Fibroblast of skin of right quadriceps (primary cell): ENCODE data around the gene IPO13.

Source experiments
- DNase-seq: peaks from one replicate; pipeline ENCODE4 v3.0.0-alpha.2; 2013

Gene IPO13

DNA sequence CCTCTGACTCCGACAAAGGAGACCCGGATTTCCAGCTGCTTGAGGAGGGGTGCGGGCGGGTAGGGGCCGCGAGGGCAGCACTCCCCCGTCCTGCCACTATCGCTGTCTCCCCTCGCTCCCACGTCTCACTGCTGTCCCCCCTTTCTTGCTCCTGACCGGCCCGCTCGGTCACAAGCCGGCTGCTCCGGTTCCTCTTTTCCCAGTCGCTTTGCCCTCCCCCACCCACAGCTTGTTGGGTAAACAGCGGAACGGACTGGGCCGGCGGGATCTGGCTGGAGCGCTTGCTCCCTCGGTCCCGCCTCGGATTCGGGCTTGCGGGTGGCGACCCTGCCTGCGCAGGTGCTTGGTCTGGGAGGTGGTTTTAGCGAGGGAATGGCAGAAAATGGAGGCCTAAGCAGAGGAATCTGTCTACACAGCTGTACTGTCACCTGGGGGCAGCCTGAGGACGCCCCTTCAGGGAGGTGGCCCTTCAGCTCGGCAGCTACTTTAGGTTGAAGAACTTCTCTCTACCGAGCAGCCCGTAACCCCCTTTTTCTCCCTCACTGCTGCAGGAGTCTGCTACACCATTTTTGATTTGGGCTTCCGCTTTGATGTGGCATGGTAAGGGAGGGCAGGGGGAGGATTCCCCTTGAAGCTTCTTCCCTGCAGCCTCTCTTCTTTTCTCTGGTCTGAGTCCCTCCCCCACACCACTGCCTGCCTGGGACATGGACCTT is 28.7 kb downstream of the IPO13 start:
- DNase-seq: no peak

DNA sequence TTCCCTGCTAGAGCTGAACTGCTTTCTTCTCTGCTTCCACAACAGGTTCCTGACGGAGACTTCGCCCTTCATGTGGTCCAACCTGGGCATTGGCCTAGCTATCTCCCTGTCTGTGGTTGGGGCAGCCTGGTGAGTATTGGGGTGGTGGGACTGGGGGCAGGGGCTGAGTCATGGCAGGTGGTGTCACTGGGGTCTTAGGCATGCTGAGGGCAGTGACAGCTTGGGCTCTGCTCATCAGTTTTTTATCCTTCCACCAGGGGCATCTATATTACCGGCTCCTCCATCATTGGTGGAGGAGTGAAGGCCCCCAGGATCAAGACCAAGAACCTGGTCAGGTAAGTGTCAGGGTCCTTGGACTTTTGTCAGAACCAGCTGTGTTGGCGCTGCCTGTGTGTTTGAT is 29.3 kb downstream of the IPO13 start:
- DNase-seq: no peak

DNA sequence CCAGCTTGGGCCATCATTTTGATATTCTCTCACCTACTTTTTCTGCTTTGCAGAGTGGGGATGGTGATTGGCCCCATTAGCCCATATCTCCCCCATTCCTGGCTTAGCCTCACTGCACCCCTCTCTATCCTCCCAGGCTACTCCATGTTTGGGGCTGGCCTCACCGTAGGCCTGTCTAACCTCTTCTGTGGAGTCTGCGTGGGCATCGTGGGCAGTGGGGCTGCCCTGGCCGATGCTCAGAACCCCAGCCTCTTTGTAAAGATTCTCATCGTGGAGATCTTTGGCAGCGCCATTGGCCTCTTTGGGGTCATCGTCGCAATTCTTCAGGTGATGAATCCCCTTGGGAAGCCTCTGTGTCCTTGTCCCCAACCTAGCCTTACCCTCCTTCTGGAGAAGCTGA is 30.1 kb downstream of the IPO13 start:
- no peak for DNase-seq

DNA sequence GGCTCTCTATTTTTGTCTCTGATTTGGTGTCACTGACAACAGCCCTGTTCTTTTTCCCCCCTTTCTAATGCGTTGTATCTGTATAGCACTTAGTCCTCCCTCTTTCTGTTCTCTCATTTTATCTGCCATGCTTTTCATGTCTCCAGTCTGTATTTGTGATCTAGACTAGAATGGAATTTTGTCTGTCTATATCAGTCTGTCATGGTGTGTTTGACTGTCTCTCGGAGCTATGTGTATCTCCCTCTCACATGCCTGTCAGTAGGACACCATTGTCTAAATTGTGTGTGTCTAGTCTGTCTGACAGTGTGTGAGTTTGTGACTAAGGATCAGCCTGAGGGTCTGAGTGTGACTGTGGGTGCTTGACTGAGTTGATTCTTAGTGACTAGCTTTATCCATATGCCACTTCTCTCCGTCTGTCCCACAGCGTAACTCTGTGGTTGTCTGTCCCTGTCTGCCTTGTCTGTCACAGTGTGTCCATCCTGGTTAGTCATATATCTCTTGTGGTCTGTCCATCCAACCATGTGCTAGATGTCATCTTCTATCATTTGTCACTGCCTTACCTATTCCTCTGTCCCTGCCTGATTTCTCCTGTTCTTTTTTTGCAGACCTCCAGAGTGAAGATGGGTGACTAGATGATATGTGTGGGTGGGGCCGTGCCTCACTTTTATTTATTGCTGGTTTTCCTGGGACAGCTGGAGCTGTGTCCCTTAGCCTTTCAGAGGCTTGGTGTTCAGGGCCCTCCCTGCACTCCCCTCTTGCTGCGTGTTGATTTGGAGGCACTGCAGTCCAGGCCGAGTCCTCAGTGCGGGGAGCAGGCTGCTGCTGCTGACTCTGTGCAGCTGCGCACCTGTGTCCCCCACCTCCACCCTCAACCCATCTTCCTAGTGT is 30.9 kb downstream of the IPO13 start:
- no peak for DNase-seq

DNA sequence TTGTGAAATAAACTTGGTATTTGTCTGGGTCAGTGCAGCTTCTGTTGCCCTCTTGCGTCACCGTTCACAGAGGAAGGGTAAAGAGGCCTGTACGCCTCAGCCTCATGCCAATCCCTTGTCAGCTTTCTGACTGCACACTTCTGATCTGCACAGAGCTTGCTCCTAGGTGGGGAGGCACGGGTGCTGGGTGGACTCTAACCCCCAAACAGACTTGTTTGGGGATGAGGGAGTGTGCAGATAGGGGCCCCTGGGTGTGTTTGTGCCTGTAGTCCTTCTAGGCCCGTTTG is 31.5 kb downstream of the IPO13 start:
- no peak for DNase-seq

DNA sequence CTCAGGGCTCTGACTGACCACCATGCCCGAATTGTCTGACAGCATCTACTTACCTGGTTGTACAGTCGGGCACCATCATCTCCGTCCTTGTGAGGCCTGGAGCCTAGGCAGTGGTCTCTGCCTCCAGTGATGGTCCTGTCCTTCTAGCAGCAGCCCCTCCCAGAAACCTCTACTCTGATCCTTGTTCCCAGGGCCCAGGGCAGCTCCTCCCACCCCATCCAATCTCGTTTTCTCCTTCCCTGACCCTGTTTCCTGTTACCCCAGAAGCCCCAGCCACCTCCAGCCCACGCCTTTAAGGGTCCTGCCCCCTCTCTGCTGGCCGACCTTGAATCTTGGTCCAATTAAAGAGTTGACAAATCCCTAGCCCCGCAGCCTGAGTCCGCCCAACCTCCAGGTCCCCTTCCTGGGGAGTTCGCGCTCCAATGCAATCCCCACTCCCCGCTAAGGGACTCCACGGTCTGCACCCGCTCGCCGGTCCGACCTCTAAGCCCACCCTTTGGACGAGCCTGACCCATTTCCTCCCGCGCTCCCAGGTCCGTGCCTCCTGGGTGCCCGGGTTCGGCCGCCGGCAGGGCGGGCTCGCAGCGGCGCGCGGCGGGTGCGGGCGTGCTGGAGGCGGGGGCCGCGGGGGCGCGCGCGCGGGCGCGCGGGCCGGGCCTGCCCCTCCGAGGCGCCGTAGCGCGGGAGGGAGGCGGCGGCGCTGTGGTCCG is 32.0 kb downstream of the IPO13 start, which contains the start of gene B4GALT2:
Gene B4GALT2 (plus strand): TSS at position 660 of the 710 bp plus-strand sequence. CDS start 1,951 bp downstream, outside the sequence.
- DNase-seq: no peak

DNA sequence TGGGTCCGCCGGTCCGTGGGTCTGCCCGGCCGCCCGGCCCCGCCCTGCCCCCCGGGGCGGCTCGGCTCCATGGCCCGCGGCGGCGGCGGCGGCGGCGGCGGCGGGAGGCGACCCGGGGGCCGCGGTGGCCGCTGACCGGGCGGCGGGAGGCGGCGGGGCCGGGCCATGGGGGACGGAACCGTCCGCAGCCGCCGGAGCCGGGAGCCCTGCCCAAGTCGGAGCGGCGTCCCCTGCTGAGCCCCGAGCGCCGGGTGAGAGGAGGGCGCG is 32.4 kb downstream of the IPO13 start:
- DNase-seq: no peak

DNA sequence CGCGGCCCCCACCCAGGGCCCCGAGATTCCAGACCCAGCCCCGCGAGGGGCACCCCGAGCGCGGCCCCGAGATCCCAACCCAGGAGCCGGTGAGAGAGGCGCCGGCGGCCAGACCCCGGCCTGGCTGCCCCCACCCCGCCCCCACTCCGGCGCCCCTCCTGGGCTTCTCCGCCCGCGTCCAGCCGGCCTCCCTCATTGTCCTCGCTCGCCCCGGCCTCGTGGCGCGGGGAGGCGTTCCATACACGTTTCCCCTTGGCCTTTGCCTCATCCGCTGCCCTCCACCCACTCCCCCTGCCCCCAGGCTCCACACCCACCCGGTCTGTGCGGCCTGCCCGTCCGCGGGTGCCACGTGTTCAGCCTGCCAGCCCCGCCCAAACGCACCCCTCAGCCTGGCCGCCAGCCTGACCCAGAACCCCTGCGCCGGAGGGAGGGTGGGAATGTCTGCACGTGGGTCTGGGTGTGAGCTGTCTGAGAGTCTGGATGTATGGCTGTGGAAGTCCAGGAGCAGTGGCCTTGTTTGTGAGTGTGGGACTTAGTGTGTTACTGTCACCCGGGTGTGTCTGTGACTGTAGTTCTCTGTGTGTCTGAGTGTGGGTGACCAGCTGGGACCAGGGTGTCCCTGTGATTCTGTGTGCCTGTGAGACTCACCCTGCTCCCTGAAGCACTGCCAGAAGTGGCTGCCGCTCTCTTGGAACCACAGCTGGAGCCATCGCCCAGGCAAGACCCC is 32.9 kb downstream of the IPO13 start:
- peak; percentile 64 for DNase-seq

DNA sequence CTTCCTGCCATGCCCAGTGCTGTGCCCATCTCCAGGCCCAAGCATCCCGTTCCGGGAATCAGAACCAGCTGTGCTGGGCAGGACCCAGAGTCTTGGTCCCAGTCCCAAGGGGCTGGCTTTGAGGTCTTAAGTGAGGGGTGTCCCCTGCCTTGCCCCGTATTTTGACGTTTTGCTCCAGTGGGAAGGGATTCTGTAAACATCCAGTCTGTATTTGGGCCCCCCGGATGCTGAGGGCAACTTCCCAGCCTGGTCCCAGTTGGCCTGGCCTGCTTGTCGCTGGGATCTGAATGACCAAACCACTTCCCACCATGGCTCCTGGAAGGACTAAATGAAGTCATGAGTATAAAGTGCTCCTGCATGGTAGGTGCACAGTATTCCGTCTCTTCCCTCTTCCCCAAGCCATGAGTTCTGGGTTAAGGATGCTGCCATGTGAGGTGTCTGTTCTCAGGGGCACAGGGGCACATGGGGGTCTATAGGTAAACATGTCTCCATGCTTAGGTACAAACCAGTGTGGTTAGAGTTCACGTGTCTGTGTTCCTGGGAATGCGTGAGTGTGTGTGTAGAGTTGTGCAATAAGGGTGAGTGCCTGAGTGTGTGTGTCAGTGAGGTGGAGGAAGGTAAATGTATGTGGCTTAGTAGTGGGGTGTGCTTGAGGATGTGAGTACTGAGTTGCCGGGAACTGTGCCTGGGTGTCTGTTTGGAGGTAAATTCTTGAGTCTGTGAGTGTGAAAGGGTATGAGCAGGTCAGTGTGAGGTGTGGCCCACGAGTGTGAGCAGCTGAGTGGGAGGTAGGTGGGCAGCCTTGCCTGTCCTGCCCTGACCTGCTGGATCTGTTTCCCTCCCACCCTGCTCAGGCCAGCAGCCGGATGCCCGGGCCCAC is 33.7 kb downstream of the IPO13 start:
- peak; percentile 49 for DNase-seq

DNA sequence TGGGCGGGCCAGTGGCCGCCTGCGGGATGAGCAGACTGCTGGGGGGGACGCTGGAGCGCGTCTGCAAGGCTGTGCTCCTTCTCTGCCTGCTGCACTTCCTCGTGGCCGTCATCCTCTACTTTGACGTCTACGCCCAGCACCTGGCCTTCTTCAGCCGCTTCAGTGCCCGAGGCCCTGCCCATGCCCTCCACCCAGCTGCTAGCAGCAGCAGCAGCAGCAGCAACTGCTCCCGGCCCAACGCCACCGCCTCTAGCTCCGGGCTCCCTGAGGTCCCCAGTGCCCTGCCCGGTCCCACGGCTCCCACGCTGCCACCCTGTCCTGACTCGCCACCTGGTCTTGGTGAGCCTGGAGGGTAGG is 34.4 kb downstream of the IPO13 start:
- no peak for DNase-seq

DNA sequence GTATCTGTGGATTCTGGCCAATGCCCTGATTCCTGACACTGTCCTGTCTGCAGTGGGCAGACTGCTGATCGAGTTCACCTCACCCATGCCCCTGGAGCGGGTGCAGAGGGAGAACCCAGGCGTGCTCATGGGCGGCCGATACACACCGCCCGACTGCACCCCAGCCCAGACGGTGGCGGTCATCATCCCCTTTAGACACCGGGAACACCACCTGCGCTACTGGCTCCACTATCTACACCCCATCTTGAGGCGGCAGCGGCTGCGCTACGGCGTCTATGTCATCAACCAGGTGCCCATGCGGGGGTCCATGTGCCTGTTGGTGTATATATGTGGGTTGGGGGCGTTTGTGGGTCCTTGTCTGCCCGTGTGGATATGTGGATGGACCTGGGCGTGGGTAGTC is 34.9 kb downstream of the IPO13 start:
- no peak for DNase-seq

DNA sequence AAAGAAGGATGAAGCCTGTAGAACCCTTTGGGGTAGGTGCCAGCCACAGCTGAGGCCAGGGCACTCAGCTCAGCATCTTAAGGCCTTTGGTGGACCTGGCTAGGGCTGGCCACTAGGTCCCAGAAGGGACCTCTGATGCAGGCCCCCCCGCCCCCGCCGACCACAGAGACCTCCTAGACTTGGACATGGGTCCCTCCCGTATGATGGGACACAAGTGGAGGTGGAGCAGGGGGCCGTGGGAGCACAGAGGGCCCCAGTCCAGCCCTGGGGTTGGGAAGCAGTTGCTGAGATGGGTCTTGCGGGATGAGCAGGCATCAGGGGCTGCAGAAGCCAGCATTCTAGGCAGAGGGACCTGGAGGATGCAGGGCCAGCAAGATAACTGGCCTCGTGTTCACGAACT is 35.5 kb downstream of the IPO13 start:
- DNase-seq: no peak

DNA sequence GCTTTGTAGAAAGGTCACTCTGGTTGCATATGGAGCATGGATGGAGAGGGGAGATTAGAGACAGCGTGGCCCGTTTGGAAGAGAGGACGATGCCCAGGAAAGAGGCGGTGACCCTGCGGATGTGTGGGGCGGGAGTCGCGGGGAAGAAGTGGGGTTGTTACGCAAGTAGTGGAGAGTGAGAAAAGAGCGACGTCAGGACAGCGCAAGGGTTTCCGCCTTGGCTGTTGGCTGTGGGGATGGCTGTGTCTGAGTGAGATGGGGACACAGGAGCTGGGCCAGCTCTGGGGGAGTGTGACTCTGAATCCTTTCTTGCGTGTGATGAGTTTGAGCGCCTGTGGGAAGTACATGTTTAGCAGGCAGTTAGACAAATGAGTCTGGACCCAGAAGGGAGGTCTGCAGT is 36.1 kb downstream of the IPO13 start:
- DNase-seq: no peak

DNA sequence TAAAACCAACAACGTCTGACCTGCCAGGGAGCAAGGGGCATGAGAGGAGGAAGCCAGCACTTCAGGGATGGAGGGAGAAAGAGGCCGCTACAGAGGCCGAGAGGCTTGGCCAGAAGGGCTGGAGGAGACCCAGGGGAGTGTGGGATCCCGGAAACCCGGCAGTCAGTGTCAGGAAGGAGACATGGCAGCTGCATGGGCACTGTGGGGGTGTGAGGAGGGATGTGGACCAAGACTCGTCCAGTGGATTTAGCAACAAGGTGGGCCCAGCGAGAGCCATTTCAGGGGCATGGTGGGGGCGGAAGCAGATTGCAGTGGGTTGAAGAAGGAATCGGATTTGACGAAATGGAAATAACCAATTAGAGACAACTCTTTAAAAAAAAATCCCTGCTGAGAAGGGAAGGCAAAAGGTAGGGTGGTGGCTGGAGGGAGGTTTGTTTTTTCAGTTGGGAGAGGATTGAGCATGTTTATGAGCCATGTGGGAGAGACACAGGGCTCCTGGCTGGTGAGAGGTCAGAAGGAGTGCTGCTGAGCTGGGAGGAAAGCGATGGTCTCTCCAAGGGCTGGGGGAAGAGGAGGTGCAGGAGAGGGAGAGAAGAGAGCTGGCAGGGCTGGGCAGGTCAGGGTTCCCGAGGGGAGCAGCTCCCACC is 36.6 kb downstream of the IPO13 start:
- no peak for DNase-seq

DNA sequence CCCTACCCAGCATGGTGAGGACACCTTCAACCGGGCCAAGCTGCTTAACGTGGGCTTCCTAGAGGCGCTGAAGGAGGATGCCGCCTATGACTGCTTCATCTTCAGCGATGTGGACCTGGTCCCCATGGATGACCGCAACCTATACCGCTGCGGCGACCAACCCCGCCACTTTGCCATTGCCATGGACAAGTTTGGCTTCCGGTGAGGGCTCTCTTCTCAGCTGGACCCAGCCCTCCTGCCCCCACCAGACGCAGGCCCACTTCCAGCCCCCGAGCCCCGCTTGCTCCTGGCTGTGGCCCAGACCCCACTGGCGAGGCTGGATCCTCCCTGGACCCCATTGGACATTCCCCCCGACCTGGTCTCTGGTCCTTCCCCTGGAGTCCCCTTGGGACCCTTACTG is 38.1 kb downstream of the IPO13 start:
- DNase-seq: no peak

DNA sequence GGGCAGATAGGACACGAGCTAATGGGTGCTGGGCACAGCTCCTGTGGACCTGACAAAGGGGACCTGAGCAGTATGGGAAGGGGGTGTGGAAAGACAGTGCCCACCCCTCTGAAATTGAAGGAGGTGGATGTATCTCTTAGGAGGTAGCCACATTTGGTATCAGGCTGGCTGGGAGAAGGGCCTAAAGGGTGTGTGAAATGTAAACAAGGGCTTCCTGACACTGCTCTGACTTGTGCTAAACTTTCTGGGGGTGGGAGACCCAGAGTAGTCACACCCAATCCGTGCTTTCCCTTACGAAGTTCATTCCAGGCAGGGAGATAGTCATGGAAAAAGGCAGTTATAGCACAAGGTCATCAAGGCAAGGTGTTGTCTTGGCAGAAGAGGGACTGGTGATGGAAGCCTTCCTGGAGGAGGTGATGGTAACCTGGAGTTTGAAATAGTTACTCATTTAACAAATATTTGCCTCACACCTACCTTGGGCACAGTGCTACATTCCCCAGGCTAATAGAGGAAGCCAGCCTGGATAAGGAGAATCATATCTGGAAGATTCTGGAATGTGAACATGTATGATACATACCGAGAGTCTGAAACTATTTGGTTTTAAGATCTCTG is 39.3 kb downstream of the IPO13 start:
- DNase-seq: no peak

DNA sequence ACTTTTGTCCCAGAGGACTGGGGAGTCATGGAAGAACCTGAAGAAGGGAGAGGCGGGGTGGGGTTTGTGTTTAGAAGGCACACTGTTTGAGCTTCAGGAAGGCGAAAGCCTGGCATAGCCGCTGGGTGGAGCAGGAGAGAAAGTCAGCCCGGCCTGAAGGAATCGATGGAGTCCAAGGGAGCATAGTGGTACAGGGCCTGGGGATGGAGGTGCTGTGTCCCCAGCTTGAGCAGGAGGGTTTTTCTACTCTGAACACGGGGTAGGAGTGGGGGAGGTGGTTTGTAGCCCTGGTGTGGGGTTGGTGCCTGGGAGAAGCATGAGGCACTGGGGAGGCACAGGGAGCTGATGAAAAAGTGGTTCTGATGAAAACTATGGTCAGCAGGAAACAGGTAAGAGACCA is 40.0 kb downstream of the IPO13 start:
- no peak for DNase-seq

DNA sequence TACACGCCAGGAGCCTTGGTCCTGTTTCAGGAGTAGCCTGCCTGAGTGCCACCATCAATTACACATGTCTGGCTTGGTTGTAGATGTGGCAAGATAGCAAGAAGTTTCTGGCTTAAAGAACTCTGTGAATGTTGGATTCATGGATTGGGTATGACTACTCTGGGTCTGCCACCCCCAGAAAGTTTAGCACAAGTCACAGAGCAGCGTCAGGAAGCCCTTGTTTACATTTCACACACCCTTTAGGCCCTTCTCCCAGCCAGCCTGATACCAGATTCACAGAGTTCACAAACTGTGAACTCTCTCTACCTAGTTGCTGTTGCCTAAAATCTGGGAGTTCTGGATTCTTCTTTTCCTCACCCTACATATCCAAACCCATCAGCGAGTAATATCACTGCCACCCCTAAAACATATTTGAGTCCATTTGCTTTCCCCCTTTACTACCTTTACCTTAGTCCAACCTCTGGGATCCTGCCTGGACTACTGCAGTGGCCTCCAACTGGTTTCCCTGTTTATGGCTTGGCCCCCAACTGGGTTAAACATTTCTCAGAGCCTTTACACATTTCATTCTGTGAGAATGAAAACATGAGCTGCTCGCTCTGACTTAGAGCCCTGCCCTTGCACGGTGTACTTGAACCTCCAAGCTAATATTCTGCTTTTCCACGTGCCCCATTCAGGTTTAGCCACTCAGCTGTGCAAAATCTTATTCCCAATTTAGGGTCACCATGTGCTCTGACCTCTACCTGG is 40.6 kb downstream of the IPO13 start:
- DNase-seq: no peak

DNA sequence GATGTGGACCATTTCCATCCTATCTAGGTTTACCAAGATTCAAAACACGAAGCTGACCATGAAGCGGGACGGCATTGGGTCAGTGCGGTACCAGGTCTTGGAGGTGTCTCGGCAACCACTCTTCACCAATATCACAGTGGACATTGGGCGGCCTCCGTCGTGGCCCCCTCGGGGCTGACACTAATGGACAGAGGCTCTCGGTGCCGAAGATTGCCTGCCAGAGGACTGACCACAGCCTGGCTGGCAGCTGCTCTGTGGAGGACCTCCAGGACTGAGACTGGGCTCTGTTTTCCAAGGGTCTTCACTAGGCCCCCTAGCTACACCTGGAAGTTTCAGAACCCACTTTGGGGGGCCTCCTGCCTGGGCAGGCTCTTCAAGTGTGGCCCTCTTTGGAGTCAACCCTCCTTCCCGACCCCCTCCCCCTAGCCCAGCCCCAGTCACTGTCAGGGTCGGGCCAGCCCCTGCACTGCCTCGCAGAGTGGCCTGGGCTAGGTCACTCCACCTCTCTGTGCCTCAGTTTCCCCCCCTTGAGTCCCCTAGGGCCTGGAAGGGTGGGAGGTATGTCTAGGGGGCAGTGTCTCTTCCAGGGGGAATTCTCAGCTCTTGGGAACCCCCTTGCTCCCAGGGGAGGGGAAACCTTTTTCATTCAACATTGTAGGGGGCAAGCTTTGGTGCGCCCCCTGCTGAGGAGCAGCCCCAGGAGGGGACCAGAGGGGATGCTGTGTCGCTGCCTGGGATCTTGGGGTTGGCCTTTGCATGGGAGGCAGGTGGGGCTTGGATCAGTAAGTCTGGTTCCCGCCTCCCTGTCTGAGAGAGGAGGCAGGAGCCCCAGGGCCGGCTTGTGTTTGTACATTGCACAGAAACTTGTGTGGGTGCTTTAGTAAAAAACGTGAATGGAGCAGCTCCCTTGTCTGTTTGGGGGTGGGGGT is 43.8 kb downstream of the IPO13 start:
- DNase-seq: no peak

DNA sequence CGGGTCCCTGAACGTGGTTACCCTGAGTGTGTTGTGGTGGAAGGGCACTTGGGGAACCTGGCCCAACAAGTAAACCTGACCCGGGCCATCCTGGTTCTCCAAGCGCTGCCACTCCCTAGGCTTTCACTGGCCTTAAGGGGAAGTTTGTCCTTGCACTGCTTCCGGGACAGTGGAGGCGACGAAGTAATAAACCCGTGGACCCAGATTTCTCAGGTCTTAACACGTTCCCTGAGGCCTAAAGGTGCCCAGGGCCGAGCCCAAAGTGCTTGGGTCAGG is 44.4 kb downstream of the IPO13 start:
- no peak for DNase-seq
